Hepatocyte (in vitro differentiated cells): Measurements from ENCODE around the gene STK38L. TPM values are rescaled to one million over a fixed set of nuclear protein-coding genes. Genes with fewer than 3 reads are reported as not detected.

ENCODE experiments used
- DNase-seq: peaks from one replicate; pipeline ENCODE4 v3.0.0-alpha.2; 2016; ENCODE audit warnings: low spot score
- H2AFZ ChIP-seq: fragments of 200-600 bp; sonication (generic); 2 replicates; pipeline ENCODE4 v1.6.0; 2016; ENCODE audit warnings: antibody characterized with exemption, mild to moderate bottlenecking
- H3K27ac ChIP-seq: fragments of 200-600 bp; sonication (generic); 2 replicates; pipeline ENCODE4 v1.5.1; 2016; ENCODE audit warnings: mild to moderate bottlenecking
- H3K27me3 ChIP-seq: fragments of 200-600 bp; sonication (generic); 2 replicates; pipeline ENCODE4 v1.6.1; 2016
- H3K36me3 ChIP-seq: fragments of 200-600 bp; sonication (generic); replicated peaks from 2 replicates; pipeline ENCODE4 v1.5.1; 2016; ENCODE audit warnings: low read depth; ENCODE audit not compliant: insufficient read depth
- H3K4me1 ChIP-seq: fragments of 200-600 bp; sonication (generic); 2 replicates; pipeline ENCODE4 v1.5.1; 2016; ENCODE audit warnings: mild to moderate bottlenecking, moderate library complexity; ENCODE audit not compliant: insufficient read depth
- H3K4me2 ChIP-seq: fragments of 200-600 bp; sonication (generic); 2 replicates; pipeline ENCODE4 v1.6.0; 2016
- H3K4me3 ChIP-seq: fragments of 200-600 bp; sonication (generic); 2 replicates; pipeline ENCODE4 v1.5.1; 2016; ENCODE audit warnings: mild to moderate bottlenecking
- H3K79me2 ChIP-seq: fragments of 200-600 bp; sonication (generic); 2 replicates; pipeline ENCODE4 v1.6.0; 2017; ENCODE audit warnings: mild to moderate bottlenecking
- H3K9me2 ChIP-seq: fragments of 200-600 bp; sonication (generic); replicated peaks from 2 replicates; pipeline ENCODE4 v1.6.0; 2017; ENCODE audit warnings: mild to moderate bottlenecking; ENCODE audit not compliant: insufficient read depth
- H3K9me3 ChIP-seq: fragments of 200-600 bp; sonication (generic); 2 replicates; pipeline ENCODE4 v1.5.1; 2016; ENCODE audit warnings: low read depth, mild to moderate bottlenecking
- H4K20me1 ChIP-seq: fragments of 200-600 bp; sonication (generic); 2 replicates; pipeline ENCODE4 v1.6.0; 2016; ENCODE audit warnings: mild to moderate bottlenecking; ENCODE audit not compliant: insufficient read depth, poor library complexity, severe bottlenecking
- CTCF ChIP-seq: fragments of 200-600 bp; sonication (generic); IDR thresholded peaks from 2 replicates; pipeline ENCODE4 v1.5.1; 2016; ENCODE audit warnings: antibody characterized with exemption, mild to moderate bottlenecking; ENCODE audit not compliant: poor library complexity
- EZH2 ChIP-seq: fragments of 200-600 bp; sonication (generic); IDR thresholded peaks from 2 replicates; pipeline ENCODE4 v1.6.1; 2016; ENCODE audit warnings: antibody characterized with exemption, mild to moderate bottlenecking, borderline replicate concordance
- EZH2phosphoT487 ChIP-seq: fragments of 200-600 bp; sonication (generic); IDR thresholded peaks from one replicate; pipeline ENCODE4 v1.6.1; 2018; ENCODE audit warnings: antibody characterized with exemption, mild to moderate bottlenecking, low read depth, moderate library complexity; ENCODE audit not compliant: unreplicated experiment, severe bottlenecking
- whole genome bisulfite sequencing: methylation state at CpG from one replicate; pipeline ENCODE4 v1.1.6; 2016; ENCODE audit warnings: low lambda C conversion rate; ENCODE audit errors: missing lambda C conversion rate; 5-methylcytosine and 5-hydroxymethylcytosine counted together
- polyA plus RNA-seq: library from polyadenylated mRNA; unstranded; fragments of >200 nt; fragmentation: Nextera tagmentation; extraction: Ambion mirVana; gene quantifications from 2 replicates; pipeline ENCODE4 v1.2.1, GENCODE V29; 2016
- total RNA-seq: library from RNA; depleted of rRNA; stranded (reverse); fragments of >200 nt; gene quantifications from 2 replicates; pipeline ENCODE4 v1.2.3, GENCODE V29; 2014

The STK38L gene
- total and polyA plus RNA-seq, 2 experiments from 2014 or later = 18.8 to 36.7 TPM

DNA sequence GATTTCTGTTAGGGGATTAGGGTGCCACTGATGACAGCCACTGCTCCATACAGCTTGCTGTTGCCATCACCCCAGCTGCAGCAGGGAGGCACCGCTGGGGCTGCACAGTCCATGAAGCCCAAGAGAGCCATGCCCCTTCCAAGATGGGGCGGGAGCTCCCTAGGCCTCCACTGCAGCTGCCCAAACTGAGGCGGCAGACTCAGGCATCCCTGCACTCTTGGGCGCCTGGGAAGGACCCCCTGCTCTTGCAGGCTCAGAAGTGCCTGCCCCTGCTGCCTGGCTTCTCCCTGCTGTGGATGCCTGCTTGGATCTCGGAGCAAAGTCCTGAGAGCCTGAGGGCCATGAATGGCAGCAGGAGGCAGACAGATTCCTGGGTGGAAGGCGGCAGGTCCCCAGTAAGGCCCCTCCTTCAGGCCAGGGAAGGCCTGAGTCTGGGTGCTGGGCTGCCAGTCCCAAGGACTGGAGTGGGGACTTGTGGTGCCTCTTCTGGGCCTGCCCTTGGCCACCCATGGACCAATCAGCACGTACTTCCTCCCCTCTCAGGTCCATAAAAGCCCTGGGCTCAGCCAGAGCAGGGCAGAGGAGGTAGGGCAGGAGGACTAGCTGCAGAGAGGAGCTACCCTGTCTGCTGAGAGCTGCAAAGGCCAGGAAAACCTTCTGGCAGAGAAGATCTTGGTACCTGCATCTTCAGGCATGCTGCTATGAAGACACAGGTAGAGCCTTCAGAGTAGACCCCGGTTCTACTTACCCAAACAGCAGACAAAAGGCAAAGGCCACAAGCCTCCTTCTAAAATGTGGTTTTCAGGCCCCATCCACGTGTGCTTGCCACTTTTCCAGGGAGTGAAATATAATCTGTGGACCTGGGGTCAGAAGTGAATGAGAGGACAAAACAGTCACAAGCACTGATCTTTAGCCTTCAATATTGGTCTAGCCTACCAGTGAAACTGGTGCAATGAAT is 30.0 kb upstream of the STK38L start:
- peaks cover 4% of the 10 kb centered on the region for H3K4me1 ChIP-seq
- WGBS = 87% methylated on average over 9 of the region's 9 CpGs
- no peaks in the 10 kb centered on the region for H3K9me3 ChIP-seq
- no peaks in the 10 kb centered on the region for H3K79me2 ChIP-seq
- no peak overlapping the region for H2AFZ ChIP-seq
- H3K4me2 ChIP-seq = no peak overlapping the region
- no peaks in the 10 kb centered on the region for H3K27me3 ChIP-seq
- DNase-seq = no peak
- no peak overlapping the region for H3K4me3 ChIP-seq
- H3K9me2 ChIP-seq = no peaks in the 10 kb centered on the region
- H4K20me1 ChIP-seq = no peaks in the 10 kb centered on the region
- H3K27ac ChIP-seq = peak overlapping the region; percentile 18
- no peaks in the 10 kb centered on the region for H3K36me3 ChIP-seq
- TF ChIP-seq EZH2phosphoT487 = no peak

DNA sequence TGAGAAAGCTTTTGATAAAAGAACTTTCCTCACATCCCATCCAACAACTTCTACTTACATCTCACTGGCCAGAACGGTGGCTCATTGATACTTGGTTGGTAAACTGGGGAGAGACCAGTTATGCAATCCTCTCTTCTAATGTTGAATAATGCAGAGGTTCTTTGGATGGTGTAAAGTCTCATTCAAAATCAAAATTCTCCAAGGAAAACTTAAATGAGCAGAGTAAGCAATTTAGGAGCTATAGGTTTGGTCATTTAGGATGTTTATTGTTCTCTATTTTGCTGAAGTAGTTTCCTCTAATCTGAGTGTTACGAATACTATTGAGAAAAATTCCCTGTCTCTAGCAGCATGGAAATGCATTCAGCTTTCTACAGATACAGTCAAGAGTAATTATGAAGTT is 26.5 kb upstream of the STK38L start:
- Histone ChIP-seq H3K4me1 (peaks cover 4% of the 10 kb centered on the region), H3K4me2 (no peak overlapping the region)
- TF ChIP-seq EZH2phosphoT487 = no peak
- TF ChIP-seq EZH2 = no peak
- TF ChIP-seq CTCF = no peak

GRCh38 chr12:27219693-27220054 is 24.4 kb upstream of the STK38L start:
- no peaks in the 10 kb centered on the region for H3K9me3 ChIP-seq
- no peaks in the 10 kb centered on the region for H3K4me1 ChIP-seq
- H3K9me2 ChIP-seq = no peaks in the 10 kb centered on the region
- no peaks in the 10 kb centered on the region for H3K36me3 ChIP-seq
- no peaks in the 10 kb centered on the region for H4K20me1 ChIP-seq
- H2AFZ ChIP-seq = no peak overlapping the region
- no peaks in the 10 kb centered on the region for H3K79me2 ChIP-seq
- no peaks in the 10 kb centered on the region for H3K27me3 ChIP-seq
- no peak overlapping the region for H3K27ac ChIP-seq
- 88% methylated on average over 5 of the region's 5 CpGs for WGBS
- H3K4me3 ChIP-seq = no peak overlapping the region
- no peak overlapping the region for H3K4me2 ChIP-seq
- DNase-seq = no peak
- TF ChIP-seq EZH2phosphoT487 (no peak), EZH2 (no peak), CTCF (no peak)

More for the DNA sequence above, 26.5 kb upstream of the STK38L start:
- H3K27ac ChIP-seq = no peak overlapping the region
- no peaks in the 10 kb centered on the region for H3K79me2 ChIP-seq
- no peak for DNase-seq
- H3K9me2 ChIP-seq = no peaks in the 10 kb centered on the region
- 93% methylated on average over 2 of the region's 2 CpGs for WGBS
- no peaks in the 10 kb centered on the region for H3K36me3 ChIP-seq
- H2AFZ ChIP-seq = no peak overlapping the region
- H3K4me3 ChIP-seq = no peak overlapping the region
- H3K27me3 ChIP-seq = no peaks in the 10 kb centered on the region
- no peaks in the 10 kb centered on the region for H4K20me1 ChIP-seq
- H3K9me3 ChIP-seq = no peaks in the 10 kb centered on the region
